Activated CD8-positive, alpha-beta T cell treated with anti-CD3 and anti-CD28 coated beads for 36 hours (primary cell): ENCODE results near the gene ANXA6. TPM values are rescaled to one million over a fixed set of nuclear protein-coding genes. Genes with fewer than 3 reads are reported as not detected.

Source experiments
- ATAC-seq: fragments of 200-7000 bp; cut with Tn5 transposase; one replicate; pipeline ENCODE4 v1.10.0; 2021; ENCODE audit warnings: mild to moderate bottlenecking, moderate library complexity
- CTCF ChIA-PET: fragments of 350-600 bp; sonication (Branson Sonifier 250); formaldehyde crosslinking; loops from one replicate; lab custom pipeline; 2021; ENCODE audit warnings: antibody characterized with exemption; lab: Charles Lee
- POLR2A ChIA-PET: fragments of 350-600 bp; sonication (Branson Sonifier 250); formaldehyde crosslinking; loops from one replicate; lab custom pipeline; 2021; ENCODE audit warnings: antibody characterized with exemption; lab: Charles Lee
- DNase-seq: peaks from one replicate; pipeline ENCODE4 v3.0.0-alpha.2; 2020
- H3K27ac Mint-ChIP-seq: one replicate; pipeline ENCODE4 v1.8.0; 2021; ENCODE audit warnings: mild to moderate bottlenecking, mixed read lengths
- H3K27me3 Mint-ChIP-seq: one replicate; pipeline ENCODE4 v1.8.0; 2021; ENCODE audit warnings: mixed read lengths
- H3K36me3 Mint-ChIP-seq: one replicate; pipeline ENCODE4 v1.8.0; 2021; ENCODE audit warnings: low read depth, mixed read lengths
- H3K4me1 Mint-ChIP-seq: one replicate; pipeline ENCODE4 v1.8.0; 2021; ENCODE audit warnings: low read depth, mixed read lengths
- H3K4me3 Mint-ChIP-seq: one replicate; pipeline ENCODE4 v1.8.0; 2021; ENCODE audit warnings: mild to moderate bottlenecking, moderate library complexity, mixed read lengths
- H3K9me3 Mint-ChIP-seq: one replicate; pipeline ENCODE4 v1.8.0; 2021; ENCODE audit warnings: mixed read lengths
- intact Hi-C: fragments of 100-400 bp; cut with micrococcal nuclease; formaldehyde crosslinking; loops from one replicate; pipeline ENCODE4 v1.10.0; 2022
- total RNA-seq, 2 experiments: library from RNA; stranded (reverse); gene quantifications; one replicate each; pipeline ENCODE4 v1.2.3, GENCODE V29; 2021
- TF ChIP-seq, protein P1 (sequence below): fragments of 200-600 bp; IDR thresholded peaks from one replicate; pipeline ENCODE4 v1.8.0; 2022; ENCODE audit warnings: antibody characterized with exemption, mild to moderate bottlenecking

Gene ANXA6
- total RNA-seq, 2 experiments from 2014 or later = 328 to 336 TPM

DNA sequence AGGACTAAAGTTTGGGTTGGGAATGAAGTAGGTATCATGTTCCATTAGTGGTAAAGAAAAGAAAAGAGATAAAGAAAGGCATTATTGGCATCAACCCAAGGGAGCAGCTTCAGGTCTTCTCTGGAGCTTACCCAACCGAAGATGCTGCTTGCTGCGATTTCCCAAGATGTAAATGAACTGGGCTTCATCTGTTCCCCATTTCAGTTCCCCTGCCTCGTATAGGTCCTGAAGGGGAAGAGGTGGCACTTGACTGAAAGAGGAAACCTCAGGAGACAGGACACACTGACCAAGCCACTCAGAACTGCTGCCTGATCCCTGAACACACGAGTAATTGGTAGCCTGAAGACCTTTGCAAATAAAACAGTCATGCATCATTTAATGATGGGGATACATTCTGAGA lies 24.6 kb downstream of the ANXA6 start:
- H3K36me3 Mint-ChIP-seq = peaks cover 88% of the 10 kb centered on the region
- H3K27me3 Mint-ChIP-seq = no peaks in the 10 kb centered on the region
- DNase-seq (no peak), ATAC-seq (no peak)
- no peaks in the 10 kb centered on the region for H3K9me3 Mint-ChIP-seq
- H3K27ac Mint-ChIP-seq = peak overlapping the region; percentile 39
- ChIA-PET POLR2A (no interaction called here), CTCF (interaction anchor here (1.0 to 11.4 kb wide), 6 partner anchors 7 to 85 kb away, joined by 3 to 149 read pairs (median 21); no protein-coding TSS in a partner anchor)
- peaks cover 54% of the 10 kb centered on the region for H3K4me1 Mint-ChIP-seq
- intact Hi-C loops = no loop called here
- no peak overlapping the region for H3K4me3 Mint-ChIP-seq
- TF ChIP-seq, protein P1, sequence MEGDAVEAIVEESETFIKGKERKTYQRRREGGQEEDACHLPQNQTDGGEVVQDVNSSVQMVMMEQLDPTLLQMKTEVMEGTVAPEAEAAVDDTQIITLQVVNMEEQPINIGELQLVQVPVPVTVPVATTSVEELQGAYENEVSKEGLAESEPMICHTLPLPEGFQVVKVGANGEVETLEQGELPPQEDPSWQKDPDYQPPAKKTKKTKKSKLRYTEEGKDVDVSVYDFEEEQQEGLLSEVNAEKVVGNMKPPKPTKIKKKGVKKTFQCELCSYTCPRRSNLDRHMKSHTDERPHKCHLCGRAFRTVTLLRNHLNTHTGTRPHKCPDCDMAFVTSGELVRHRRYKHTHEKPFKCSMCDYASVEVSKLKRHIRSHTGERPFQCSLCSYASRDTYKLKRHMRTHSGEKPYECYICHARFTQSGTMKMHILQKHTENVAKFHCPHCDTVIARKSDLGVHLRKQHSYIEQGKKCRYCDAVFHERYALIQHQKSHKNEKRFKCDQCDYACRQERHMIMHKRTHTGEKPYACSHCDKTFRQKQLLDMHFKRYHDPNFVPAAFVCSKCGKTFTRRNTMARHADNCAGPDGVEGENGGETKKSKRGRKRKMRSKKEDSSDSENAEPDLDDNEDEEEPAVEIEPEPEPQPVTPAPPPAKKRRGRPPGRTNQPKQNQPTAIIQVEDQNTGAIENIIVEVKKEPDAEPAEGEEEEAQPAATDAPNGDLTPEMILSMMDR = no peak

DNA sequence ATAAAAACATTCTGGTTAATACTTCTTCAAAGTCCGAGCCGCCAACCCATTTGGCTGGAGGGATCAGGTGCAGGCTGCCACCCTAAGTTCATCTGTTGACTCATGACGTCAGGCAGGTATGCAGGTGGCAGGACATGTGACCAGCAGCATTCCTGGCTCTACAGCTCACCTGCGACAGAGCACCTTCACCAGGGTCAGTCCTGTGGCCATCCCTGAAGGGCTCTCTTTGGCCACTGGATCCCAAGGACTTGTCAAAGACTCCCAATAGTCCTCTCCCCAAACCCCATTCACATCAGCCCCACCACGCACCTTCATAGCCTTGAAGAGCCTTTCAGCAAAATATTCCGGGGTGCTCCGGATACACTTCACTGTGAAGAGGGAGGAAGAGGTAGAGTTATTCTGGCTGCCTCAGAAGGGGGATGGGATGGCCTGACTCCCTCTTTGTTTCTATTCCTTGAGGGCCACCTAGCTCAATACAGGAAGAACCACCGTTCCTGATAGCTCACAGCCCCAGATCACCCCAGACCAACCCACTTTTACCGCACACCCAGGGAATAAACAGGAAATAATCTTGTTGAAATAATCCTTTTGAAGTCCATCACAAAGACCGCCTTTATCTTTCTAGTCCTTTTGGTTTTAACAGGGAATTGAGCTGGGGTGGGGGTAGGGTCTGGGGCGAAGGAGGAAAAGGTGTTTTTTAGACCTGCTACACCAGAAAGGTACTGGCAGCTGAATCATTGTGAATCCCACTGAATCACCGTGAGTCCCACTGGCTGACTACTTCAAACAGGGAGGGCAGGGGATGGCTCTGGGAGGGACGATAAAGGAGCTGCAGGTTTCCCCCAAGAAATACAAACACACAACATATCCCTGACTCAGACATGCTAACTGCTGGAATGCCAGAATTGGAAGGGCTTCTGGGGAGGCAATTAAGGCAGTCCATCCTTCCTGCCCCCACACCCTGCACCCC lies 26.4 kb downstream of the ANXA6 start:
- intact Hi-C loops = no loop called here
- peak overlapping the region; percentile 76 for H3K27ac Mint-ChIP-seq
- TF ChIP-seq, protein P1 = no peak
- no peak overlapping the region for H3K4me3 Mint-ChIP-seq
- H3K36me3 Mint-ChIP-seq = peaks cover 85% of the 10 kb centered on the region
- H3K27me3 Mint-ChIP-seq = no peaks in the 10 kb centered on the region
- ChIA-PET CTCF (interaction anchor here (1.1 to 5.1 kb wide), 7 partner anchors 10 to 83 kb away, joined by 3 to 47 read pairs (median 4); partner anchors contain the start of gene ANXA6), POLR2A (interaction anchor here (0.7 to 1.4 kb wide), 2 partner anchors 10 to 53 kb away, joined by 3 read pairs; no protein-coding TSS in a partner anchor)
- no peaks in the 10 kb centered on the region for H3K9me3 Mint-ChIP-seq
- DNase-seq = no peak
- ATAC-seq = no peak
- peaks cover 61% of the 10 kb centered on the region for H3K4me1 Mint-ChIP-seq

DNA sequence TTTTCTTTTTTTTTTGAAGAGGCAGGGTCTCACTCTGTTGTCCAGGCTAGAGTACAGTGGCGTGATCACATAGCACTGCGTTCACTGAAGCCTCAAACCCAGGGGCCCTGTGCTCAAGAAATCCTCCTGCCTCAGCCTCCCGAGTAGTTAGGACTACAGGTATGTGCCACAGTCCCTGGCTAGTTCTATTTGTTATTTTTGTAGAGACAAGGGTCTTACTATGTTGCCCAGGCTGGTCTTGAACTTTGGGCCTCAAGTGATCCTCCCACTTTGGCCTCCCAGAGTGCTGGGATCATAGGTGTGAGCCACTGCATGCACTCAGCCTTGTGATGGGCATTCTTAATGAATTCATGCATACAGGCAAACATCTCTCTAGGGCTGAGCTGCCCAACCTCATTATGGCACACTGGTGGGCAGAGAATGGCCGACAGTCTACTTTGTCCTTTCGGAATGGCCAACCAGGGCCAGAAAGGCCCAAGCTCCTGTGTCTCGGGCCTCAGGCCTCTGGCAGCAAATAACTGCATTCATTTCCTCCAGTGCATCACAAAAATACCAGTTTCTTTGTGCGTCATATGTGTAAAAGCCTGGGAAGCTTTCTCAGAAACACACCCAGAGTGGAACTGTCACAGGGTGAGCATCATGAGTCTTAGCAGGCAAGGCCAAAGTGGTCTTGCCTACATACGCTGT lies 27.2 kb downstream of the ANXA6 start:
- CTCF ChIA-PET = interaction anchor here (1.0 to 9.4 kb wide), 11 partner anchors 11 to 108 kb away, joined by 3 to 413 read pairs (median 4); partner anchors contain the start of gene ANXA6
- Mint-ChIP-seq H3K9me3 (no peaks in the 10 kb centered on the region), H3K4me1 (peaks cover 66% of the 10 kb centered on the region), H3K27ac (peak overlapping the region; percentile 76), H3K4me3 (no peak overlapping the region), H3K36me3 (peaks cover 85% of the 10 kb centered on the region), H3K27me3 (no peaks in the 10 kb centered on the region)
- ATAC-seq (no peak), DNase-seq (no peak)
- TF ChIP-seq, protein P1 = no peak
- POLR2A ChIA-PET = interaction anchor here (0.7 to 1.4 kb wide), 2 partner anchors 11 to 52 kb away, joined by 3 read pairs; no protein-coding TSS in a partner anchor
- intact Hi-C loops = no loop called here

DNA sequence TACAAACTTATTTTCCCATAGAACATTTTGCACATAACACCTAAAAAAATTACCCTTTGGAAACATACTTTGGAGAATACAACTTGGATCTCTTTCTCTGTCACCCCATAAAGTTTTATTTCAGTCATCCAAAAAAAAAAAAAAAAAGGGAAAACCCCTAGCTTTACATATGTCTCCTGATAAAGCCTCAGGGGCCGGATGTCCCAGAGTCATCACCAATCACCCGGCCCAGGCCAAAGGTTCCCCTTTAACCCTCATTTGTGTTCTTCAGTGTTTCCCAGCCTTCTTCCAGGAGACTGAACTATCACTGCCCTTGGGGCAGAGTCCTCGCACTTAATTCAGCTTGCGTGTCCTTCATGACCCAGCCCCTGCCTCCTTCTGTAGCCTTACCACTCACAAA lies 28.8 kb downstream of the ANXA6 start:
- peaks cover 88% of the 10 kb centered on the region for H3K36me3 Mint-ChIP-seq
- peak overlapping the region; percentile 72 for H3K27ac Mint-ChIP-seq
- intact Hi-C loops = no loop called here
- ChIA-PET CTCF (interaction anchor here (0.9 to 9.4 kb wide), 8 partner anchors 11 to 110 kb away, joined by 3 to 413 read pairs (median 5); no protein-coding TSS in a partner anchor), POLR2A (interaction anchor here (0.8 to 1.5 kb wide), 4 partner anchors 11 to 36 kb away, joined by 3 to 6 read pairs (median 5); no protein-coding TSS in a partner anchor)
- no peak overlapping the region for H3K4me3 Mint-ChIP-seq
- DNase-seq = peak; percentile 37
- TF ChIP-seq, protein P1 = no peak
- ATAC-seq = no peak
- peaks cover 79% of the 10 kb centered on the region for H3K4me1 Mint-ChIP-seq
- H3K27me3 Mint-ChIP-seq = no peaks in the 10 kb centered on the region
- H3K9me3 Mint-ChIP-seq = no peaks in the 10 kb centered on the region
